ENCODE results near the gene ACTL6B.

GRCh38 chr7:100705320-100705752, 49.1 kb upstream of the ACTL6B start:
- TF ChIP-seq SIN3A (IDR thresholded peaks at IDR 0.05; ENCODE audit: borderline replicate concordance, low read depth, low read length) (peak; percentile 74; the same call in 1 of the 2 replicates), CTCF (IDR thresholded peaks at IDR 0.05) (peak; percentile 95), TEAD4 (IDR thresholded peaks at IDR 0.05; ENCODE audit: borderline replicate concordance, insufficient read depth) (0 out of 2 replicates have a peak, but pooled peaks have one; percentile 26)
